ENCODE measurements around the gene BCL2L2.
"Not testable (repeated sequence)": the region's sequence is repeated elsewhere in the genome, so short reads cannot be mapped to it uniquely, and the experiment has no call there.

BCL2L2 gene

DNA sequence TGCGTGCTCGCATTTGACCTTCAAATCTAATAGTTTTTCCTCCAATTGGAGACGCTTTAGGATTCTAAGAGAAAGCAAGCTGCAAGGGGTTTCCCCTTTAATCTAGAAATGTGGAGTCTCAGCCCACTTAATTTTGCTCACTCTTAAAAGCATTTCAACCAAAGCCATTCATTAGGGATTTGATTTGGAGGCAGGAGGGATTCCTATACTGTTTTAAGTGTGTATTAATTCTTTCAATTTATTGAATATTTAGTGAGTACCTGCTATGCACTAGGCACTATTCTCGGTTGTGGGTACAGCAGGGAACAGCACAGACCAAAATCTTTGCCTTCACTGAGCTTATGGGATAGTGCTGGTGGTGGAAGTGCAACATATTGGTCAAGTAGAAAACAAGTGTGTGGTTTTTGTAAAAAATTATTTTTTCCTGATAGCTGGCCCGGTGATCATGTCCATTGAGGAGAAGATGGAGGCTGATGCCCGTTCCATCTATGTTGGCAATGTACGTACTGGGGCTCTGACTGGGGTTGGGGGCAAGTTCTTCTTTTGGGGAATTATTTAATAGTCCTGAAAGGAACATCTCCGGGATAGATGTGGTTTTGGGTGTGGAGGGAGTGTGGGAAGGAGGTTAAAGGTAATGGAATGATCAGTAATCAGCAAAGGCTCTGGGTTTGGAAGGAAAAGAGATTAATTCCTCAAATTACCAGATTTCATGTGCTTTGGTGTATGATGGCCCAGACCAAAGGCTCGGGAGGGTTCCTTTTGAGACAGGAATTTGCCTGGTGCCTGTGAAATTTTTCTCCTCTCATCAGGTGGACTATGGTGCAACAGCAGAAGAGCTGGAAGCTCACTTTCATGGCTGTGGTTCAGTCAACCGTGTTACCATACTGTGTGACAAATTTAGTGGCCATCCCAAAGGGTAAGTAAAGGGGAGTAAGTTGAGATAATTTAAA, 16.2 kb downstream of the BCL2L2 start:
- in situ Hi-C loops (cut with HindIII; ENCODE audit: low sequenced_read_pairs): no loop called here

DNA sequence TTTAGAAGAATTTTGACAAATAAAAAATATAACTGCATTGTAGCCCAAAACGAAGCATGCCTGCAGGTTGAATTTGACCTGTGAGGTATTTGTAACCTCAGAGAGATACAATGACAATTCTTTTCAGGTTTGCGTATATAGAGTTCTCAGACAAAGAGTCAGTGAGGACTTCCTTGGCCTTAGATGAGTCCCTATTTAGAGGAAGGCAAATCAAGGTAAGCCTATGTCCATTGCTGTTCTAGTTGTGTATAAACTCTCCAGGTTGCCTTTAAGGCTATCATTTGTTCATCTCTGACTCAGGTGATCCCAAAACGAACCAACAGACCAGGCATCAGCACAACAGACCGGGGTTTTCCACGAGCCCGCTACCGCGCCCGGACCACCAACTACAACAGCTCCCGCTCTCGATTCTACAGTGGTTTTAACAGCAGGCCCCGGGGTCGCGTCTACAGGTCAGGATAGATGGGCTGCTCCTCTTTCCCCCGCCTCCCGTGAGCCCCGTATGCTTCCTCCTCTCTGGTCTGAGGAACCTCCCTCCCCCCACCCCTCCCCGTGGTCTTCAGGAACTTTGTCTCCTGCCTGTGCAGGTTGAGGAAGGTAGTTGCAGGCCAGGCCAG, 17.3 kb downstream of the BCL2L2 start:
- in situ Hi-C loops (cut with HindIII; ENCODE audit: low sequenced_read_pairs): no loop called here

DNA sequence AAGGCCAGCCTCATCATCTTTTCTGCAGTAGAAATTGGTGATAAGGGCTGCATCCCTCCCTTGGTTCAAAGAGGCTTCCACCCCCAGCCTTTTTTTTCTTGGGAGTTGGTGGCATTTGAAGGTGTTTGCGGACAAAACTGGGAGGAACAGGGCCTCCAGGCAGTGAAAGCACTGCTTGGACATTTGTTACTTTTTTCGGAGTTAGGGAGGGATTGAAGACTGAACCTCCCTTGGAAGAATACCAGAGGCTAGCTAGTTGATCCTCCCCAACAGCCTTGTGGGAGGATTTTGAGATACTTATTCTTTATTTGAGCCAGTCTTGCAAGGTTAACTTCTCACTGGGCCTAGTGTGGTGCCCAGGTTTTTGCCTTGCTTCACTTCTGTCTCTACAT, 17.8 kb downstream of the BCL2L2 start:
- in situ Hi-C loops (cut with HindIII; ENCODE audit: low sequenced_read_pairs): no loop called here

- in situ Hi-C loops (cut with HindIII; ENCODE audit: low sequenced_read_pairs): no loop called here
Measured at GRCh38 chr14:23324993-23325392, 18.4 kb downstream of the BCL2L2 start.

- in situ Hi-C loops (cut with HindIII; ENCODE audit: low sequenced_read_pairs): not testable (repeated sequence)
Measured at GRCh38 chr14:23325746-23326145, 19.1 kb downstream of the BCL2L2 start.

GRCh38 chr14:23326491-23327332, 20.1 kb downstream of the BCL2L2 start:
- in situ Hi-C loops (cut with HindIII; ENCODE audit: low sequenced_read_pairs): no loop called here

DNA sequence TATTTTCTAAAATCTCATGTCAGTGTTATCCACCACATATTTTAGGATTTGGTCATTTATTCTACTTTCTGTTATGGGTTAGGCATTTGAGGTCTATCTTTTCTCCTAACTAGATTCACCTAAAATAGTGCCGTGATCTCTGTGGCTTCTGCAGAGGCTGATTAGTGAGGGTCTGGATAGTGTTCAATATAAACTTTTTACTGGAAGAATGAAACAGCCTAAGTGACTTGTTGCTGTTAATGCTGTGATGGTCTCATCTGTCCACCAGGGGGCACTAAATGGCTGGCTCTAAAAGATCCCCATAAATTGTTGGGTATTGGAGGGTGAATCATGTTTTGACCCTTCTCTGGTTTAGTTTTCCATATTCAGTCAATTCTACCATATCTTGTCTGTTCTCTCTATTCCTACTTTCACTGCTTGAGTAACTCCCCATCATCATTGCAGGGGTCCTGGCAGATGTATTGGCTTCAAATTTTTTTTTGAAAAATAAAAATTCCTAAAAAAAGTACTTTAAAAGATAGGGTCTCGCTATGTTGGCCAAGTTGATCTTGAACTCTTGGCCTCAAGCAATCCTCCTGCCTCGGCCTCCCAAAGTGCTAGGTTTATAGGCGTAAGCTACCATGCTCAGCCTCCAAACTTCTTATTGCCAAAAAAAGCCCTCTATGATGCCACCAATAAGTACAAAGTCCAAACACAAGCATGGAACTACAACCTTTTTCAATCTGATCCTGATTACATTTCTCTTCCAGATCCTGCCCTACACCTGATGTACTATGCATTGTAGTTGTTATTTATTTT, 21.5 kb downstream of the BCL2L2 start:
- in situ Hi-C loops (cut with HindIII; ENCODE audit: low sequenced_read_pairs): no loop called here

DNA sequence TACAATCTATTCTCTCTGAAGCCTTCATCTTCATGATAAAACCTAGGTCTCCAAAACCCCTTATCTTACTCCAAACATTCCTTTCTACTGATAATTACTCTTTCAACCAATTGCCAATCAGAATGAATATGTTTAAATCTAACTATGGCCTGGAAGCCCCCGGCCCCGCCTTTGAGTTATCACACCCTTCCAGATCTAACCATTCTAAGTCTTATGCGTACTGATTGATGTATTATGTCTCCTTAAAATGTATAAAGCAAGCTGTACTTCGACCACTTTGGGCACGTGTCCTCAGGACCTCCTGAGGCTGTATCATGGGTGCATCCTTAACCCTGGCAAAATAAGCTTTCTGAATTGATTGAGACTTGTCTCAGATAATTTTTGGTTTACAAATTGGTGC, 29.0 kb downstream of the BCL2L2 start:
- in situ Hi-C loops (cut with HindIII; ENCODE audit: low sequenced_read_pairs): no loop called here

GRCh38 chr14:23339506-23340268, 33.1 kb downstream of the BCL2L2 start:
- in situ Hi-C loops (cut with HindIII; ENCODE audit: low sequenced_read_pairs): no loop called here

DNA sequence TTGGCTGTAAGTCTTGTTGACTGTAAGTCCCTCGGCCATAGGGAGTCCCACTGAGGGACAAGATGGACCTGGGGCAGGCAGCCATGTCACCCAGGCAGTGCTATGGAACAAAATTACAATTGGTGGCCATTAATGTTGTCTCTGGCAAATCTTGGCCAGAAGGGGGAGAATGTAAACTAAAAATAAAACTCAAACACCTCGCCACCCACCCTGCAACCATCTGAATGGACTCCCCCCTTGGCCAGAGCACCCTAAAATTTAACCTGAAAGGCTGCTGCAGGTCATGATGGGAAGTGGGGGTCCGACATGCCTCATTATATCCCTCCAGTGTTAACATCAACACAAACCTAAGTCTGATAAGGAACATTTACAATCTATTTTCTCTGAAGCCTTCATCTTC, 37.8 kb downstream of the BCL2L2 start:
- in situ Hi-C loops (cut with HindIII; ENCODE audit: low sequenced_read_pairs): no loop called here

GRCh38 chr14:23345987-23346692, 39.5 kb downstream of the BCL2L2 start:
- in situ Hi-C loops (cut with HindIII; ENCODE audit: low sequenced_read_pairs): no loop called here

GRCh38 chr14:23346693-23347405, 40.2 kb downstream of the BCL2L2 start:
- in situ Hi-C loops (cut with HindIII; ENCODE audit: low sequenced_read_pairs): no loop called here

- in situ Hi-C loops (cut with HindIII; ENCODE audit: low sequenced_read_pairs): no loop called here
Measured at GRCh38 chr14:23347406-23348296, 41.0 kb downstream of the BCL2L2 start.

GRCh38 chr14:23348297-23348655, 41.6 kb downstream of the BCL2L2 start:
- in situ Hi-C loops (cut with HindIII; ENCODE audit: low sequenced_read_pairs): no loop called here

- in situ Hi-C loops (cut with HindIII; ENCODE audit: low sequenced_read_pairs): no loop called here
Measured at GRCh38 chr14:23349156-23349845, 42.7 kb downstream of the BCL2L2 start.

GRCh38 chr14:23351681-23352505, 45.3 kb downstream of the BCL2L2 start:
- in situ Hi-C loops (cut with HindIII; ENCODE audit: low sequenced_read_pairs): no loop called here
